ENCODE measurements around the gene RANGAP1.

The RANGAP1 gene

GRCh38 chr22:41231369-41231768 lies 54.6 kb downstream of the RANGAP1 start:
- no peak for DNase-seq

- no peak for DNase-seq
Measured at GRCh38 chr22:41230401-41230785, 55.6 kb downstream of the RANGAP1 start.

- peak in 1 of 2 donors; percentile 71 for DNase-seq
Measured at GRCh38 chr22:41229730-41230400, 56.1 kb downstream of the RANGAP1 start.

- no peak for DNase-seq
Measured at GRCh38 chr22:41229215-41229614, 56.8 kb downstream of the RANGAP1 start.

- no peak for DNase-seq
Measured at GRCh38 chr22:41226723-41227655, 59.0 kb downstream of the RANGAP1 start.

- DNase-seq, result no peak
Measured at GRCh38 chr22:41223535-41223934, 62.5 kb downstream of the RANGAP1 start.

- no peak for DNase-seq
Measured at GRCh38 chr22:41222846-41223507, 63.0 kb downstream of the RANGAP1 start.

GRCh38 chr22:41217553-41218157 lies 68.3 kb downstream of the RANGAP1 start:
- DNase-seq, result peak; percentile 34 to 95

- no peak for DNase-seq
Measured at GRCh38 chr22:41216984-41217383, 69.0 kb downstream of the RANGAP1 start.

- no peak for DNase-seq
Measured at GRCh38 chr22:41215926-41216325, 70.1 kb downstream of the RANGAP1 start.

GRCh38 chr22:41215409-41215808 lies 70.6 kb downstream of the RANGAP1 start:
- DNase-seq, result no peak

GRCh38 chr22:41206719-41207118 lies 79.3 kb downstream of the RANGAP1 start:
- DNase-seq, result no peak

GRCh38 chr22:41204992-41205900 lies 80.7 kb downstream of the RANGAP1 start, which contains the start of gene L3MBTL2:
Gene L3MBTL2 (plus strand): TSS chr22:41205312. CDS start chr22:41205363, 51 bp downstream.
- DNase-seq, result peak; percentile 82 to 88

GRCh38 chr22:41204066-41204465 lies 81.9 kb downstream of the RANGAP1 start:
- DNase-seq, result no peak

- no peak for DNase-seq
Measured at GRCh38 chr22:41203118-41203517, 82.9 kb downstream of the RANGAP1 start.

- no peak for DNase-seq
Measured at GRCh38 chr22:41201141-41201540, 84.8 kb downstream of the RANGAP1 start.

GRCh38 chr22:41198027-41198580 lies 87.9 kb downstream of the RANGAP1 start:
- DNase-seq, result peak in 1 of 2 donors; percentile 26

GRCh38 chr22:41197038-41197972 lies 88.7 kb downstream of the RANGAP1 start:
- peak; percentile 67 to 74 for DNase-seq
